Neural progenitor cell (in vitro differentiated cells): ENCODE results near the gene USP48.
"Not testable (repeated sequence)": the region's sequence is repeated elsewhere in the genome, so short reads cannot be mapped to it uniquely, and the experiment has no call there.

Experiments used
- CTCF ChIP-seq: fragments of 200-600 bp; sonication (generic); IDR thresholded peaks from 2 replicates; pipeline ENCODE4 v1.5.1; 2017; ENCODE audit warnings: antibody characterized with exemption, mild to moderate bottlenecking
- EZH2 ChIP-seq: fragments of 200-600 bp; sonication (generic); IDR thresholded peaks from 2 replicates; pipeline ENCODE4 v1.6.1; 2017; ENCODE audit warnings: antibody characterized with exemption, mild to moderate bottlenecking, moderate library complexity

GRCh38 chr1:21673853-21674252 lies 109.1 kb downstream of the USP48 start:
- TF ChIP-seq CTCF, EZH2: not testable (repeated sequence)
